Thyroid gland (tissue), 4 donors: Measurements from ENCODE around the gene ABCA5.

Experiments used
- CTCF ChIP-seq, 6 experiments: fragments of 200-600 bp in 3 of 6; fragments of 450-650 bp in 3 of 6; sonication (generic) in 3 of 6; IDR thresholded peaks; one replicate each; pipeline ENCODE4 v1.5.1; 2016 to 2019; ENCODE audit warnings: antibody characterized with exemption in 6 of 6, mild to moderate bottlenecking in 2 of 6, inconsistent platforms in 1 of 6, moderate library complexity in 1 of 6
- POLR2A ChIP-seq, 2 donors: fragments of 450-650 bp; IDR thresholded peaks; one replicate each; pipeline ENCODE4 v1.6.1; 2017; ENCODE audit warnings: antibody characterized with exemption in 2 of 2, mild to moderate bottlenecking in 2 of 2, moderate library complexity in 1 of 2

GRCh38 chr17:69305177-69305576 lies 21.8 kb downstream of the ABCA5 start:
- TF ChIP-seq CTCF (IDR thresholded peaks at IDR 0.05) (no peak), POLR2A (IDR thresholded peaks at IDR 0.05) (no peak)
